GM12801 (cell line): Measurements from ENCODE around the gene PACRG.

ENCODE experiments used
- TF ChIP-seq, protein P1 (sequence below): IDR thresholded peaks from one replicate; pipeline ENCODE4 v1.5.1; 2011; ENCODE audit warnings: control low read depth; ENCODE audit not compliant: insufficient read length; ENCODE audit errors: extremely low read depth

Gene PACRG

DNA sequence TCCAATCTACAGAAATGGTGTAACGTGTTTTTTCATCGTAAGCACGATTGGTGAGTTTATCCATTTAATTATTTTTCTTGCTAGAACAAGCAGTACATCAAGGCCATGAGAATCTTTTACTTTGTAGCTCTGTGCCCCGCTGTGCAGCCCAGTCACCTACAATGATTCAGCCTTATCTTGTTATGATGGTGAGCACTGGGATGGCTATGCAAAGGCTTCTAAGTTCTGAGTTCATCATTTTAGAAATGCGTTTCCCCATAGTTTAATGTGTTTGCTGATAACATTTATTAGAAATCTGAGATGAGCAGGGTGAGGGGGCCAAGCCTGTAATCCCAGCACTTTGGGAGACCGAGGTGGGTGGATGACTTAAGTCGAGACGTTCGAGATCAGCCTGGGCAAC is 575.0 kb downstream of the PACRG start:
- TF ChIP-seq, protein P1, sequence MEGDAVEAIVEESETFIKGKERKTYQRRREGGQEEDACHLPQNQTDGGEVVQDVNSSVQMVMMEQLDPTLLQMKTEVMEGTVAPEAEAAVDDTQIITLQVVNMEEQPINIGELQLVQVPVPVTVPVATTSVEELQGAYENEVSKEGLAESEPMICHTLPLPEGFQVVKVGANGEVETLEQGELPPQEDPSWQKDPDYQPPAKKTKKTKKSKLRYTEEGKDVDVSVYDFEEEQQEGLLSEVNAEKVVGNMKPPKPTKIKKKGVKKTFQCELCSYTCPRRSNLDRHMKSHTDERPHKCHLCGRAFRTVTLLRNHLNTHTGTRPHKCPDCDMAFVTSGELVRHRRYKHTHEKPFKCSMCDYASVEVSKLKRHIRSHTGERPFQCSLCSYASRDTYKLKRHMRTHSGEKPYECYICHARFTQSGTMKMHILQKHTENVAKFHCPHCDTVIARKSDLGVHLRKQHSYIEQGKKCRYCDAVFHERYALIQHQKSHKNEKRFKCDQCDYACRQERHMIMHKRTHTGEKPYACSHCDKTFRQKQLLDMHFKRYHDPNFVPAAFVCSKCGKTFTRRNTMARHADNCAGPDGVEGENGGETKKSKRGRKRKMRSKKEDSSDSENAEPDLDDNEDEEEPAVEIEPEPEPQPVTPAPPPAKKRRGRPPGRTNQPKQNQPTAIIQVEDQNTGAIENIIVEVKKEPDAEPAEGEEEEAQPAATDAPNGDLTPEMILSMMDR: no peak

DNA sequence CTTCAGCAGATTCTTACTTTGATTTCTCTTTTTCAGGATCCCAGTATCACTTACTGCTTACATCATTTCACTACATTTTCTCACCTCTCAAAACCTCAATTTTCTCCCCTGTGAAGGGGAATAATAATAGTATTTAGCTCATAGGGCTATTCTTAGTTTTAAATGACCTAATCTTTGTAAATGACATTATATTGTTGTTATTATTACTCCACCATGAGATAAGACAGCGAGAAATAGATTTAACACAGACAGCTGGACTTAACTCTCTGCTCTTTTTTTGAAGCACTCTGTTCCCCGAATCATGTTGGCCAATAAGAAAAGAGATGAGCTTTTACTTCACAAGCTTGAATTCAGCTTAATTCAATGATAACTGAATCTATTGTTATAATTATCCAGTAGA is 578.2 kb downstream of the PACRG start:
- TF ChIP-seq, protein P1: no peak

DNA sequence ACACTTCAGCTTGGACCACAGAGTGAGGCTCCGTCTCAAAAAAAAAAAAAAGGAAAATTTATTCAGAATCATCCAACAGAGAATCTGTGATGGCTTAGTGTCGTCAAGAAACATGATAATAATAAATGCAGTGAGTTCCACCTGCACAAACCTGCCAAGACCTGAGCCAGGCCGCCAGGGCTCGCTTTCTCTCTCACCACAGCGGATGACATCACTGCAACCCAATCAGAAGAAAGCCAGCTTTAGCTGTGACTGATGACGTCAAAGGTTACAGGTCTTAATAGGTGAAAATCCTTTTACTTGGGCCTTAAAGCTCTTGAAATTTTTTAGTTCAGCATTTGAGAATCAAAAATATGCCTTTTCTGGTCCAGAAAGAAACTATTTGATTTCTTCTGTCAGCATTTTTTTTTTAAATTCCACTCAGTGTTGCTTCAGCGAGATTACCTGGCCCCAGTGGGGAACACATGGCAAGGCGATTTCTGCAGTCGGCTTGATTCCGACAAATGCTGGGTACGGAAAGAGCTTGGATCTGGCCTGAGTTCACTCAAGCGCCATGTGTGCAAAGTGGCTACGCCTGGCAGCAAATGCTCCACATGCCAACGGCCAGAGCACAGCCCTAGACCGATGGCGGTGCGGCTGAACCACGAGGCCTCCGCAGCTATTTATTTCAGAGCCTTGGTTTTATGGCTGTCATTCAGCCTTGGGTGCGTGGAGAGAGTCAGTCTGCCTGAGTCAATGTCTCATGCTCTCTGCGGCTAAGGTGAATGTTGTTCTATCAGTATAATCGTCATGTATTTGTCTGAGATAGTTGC is 581.1 kb downstream of the PACRG start:
- TF ChIP-seq, protein P1: no peak

DNA sequence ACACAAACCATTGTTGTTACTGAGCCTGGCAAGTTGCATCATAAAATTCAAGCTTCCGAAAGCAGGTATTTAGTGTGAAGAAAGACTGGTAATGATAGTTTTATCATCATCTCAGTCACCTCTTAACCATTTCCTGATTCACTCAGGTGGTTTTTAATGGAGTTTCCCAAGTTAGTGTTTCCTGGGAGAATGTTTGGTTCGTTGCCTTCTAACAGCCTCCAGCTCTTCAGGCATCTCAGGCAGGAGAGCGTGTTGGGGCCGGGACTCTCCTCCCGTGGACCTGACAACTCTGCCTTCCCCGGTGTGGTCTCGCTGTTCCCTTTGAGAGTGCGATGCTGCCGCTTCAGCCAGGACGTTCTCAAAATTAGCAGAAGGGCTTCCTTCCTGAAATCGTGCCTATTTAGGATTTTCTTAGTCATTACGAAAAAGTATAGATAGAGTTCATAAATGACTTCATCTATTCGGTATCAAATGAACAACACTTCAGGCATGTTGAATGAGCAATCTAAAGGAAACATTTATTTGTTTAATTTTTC is 581.8 kb downstream of the PACRG start:
- TF ChIP-seq, protein P1: no peak

DNA sequence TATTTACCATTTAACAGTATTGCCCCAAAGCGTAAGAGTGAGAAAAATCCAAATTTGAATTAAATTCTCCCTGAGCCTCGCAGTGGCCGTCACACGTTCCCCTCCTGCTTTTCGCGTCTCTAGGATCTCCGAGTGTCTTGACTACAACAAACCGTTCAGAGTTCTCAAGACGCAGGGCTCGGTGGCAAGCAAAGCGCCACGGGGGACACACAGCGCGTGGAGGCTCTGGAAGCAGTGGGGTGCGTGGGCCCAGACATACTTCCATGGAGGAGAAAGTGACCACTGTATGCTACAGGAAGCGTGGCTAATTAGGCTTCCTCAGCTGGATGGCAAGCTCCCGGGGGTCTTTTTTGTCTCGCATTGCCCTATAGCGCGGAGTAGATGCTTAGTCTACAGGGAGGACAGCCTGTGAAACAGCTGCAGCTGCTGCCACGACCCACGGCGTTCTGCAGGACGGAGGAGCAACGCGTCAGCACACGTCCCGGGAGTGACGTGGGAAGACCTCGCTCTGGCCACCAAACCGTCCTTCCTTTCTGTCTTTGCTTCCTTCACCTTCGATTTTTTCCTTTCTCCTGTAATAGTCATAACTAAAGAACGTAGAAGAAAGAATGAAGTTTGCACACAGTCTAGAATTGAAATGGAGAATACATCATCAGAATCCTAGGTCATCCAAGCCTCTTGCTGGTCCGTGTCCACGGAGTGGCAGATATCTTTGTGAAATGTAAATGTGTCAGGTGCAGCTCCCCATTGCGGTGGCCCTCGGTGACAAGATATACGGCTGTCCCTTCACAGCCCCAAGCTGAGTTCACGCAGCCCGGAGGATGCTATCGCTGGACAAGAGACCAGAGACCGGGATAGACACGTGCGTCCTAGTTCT is 582.6 kb downstream of the PACRG start:
- TF ChIP-seq, protein P1: no peak

DNA sequence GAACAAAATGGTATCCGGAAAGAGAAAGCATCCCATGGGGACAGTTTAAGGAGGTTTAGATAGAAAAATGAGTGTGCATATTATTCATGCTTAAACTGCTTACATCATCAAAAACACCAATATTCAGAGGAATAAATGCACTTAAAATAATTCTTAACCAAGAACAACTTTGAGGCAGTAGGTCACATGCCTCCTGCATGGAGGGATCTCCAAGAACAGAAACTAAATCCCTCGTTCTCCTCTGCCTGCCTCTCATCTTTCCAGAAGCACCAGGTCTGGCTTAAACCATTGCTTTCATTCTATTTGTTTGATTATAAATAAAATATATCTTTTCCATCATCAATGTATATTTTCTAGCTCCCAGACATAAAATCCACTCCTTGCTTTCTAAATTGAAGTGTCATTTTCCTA is 583.2 kb downstream of the PACRG start:
- TF ChIP-seq, protein P1: no peak

DNA sequence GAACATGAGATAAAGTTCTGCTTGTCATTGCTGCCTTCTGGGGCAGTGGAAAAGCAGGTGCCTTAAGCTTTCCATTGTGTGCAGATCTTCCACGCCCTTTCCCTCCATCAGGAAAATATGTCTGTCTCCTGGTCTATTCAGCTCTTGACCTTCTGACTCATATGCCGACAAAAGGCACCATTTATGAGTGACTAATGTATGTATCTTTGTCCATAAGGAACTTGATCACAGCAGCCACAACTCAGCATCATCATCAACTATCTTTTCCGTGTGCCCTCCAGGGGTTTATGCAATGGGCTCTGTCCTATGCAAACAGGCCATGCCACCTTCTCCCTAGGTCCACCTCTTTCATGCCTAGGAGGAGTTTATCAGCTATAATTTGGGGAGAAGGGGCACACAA is 584.1 kb downstream of the PACRG start:
- TF ChIP-seq, protein P1: no peak
